ENCODE data around the gene PAX3. TPM values are rescaled to one million over a fixed set of nuclear protein-coding genes. Genes with fewer than 3 reads are reported as not detected.

PAX3 gene
- total and polyA plus RNA-seq, 9 of the 15 experiments (the other 6 are each of a cell fraction or from before 2014, with no cell fraction given) = not detected

GRCh38 chr2:222303828-222304736, 5.3 kb upstream of the PAX3 start:
- ChIA-PET POLR2A (no interaction called here), CTCF (ENCODE audit: low intra/inter-chr PET ratio) (no interaction called here)
- no peak for FAIRE-seq
- H3K36me3 ChIP-seq (ENCODE audit: control insufficient read depth, insufficient read depth, low read length) = no peaks in the 10 kb centered on the region
- peaks cover 0 to 62% of the 10 kb centered on the region in 2 experiments; a peak in 4 of 5 replicates for H3K27me3 ChIP-seq (ENCODE audit: control insufficient read depth in 2 of 2, insufficient read depth in 2 of 2, low read length in 2 of 2)
- no peaks in the 10 kb centered on the region for H4K20me1 ChIP-seq (replicated peaks; ENCODE audit: control insufficient read depth, insufficient read depth, low read length)
- in situ Hi-C loops (cut with MboI) = loop anchor here (25.0 kb wide), 1 partner anchor 258 kb away; no protein-coding TSS in a partner anchor
- no peak overlapping the region for H3K27ac ChIP-seq (ENCODE audit: extremely low read depth, low read depth, low read length)
- H3K4me3 ChIP-seq = no peak overlapping the region
- under 1% methylated on average over 30 of the region's 38 CpGs for whole genome bisulfite sequencing (ENCODE audit: insufficient coverage, low coverage, missing lambda C conversion rate)
- intact Hi-C loops (cut with micrococcal nuclease) = no loop called here
- H3K9me1 ChIP-seq (ENCODE audit: control insufficient read depth, insufficient read depth, low read length) = no peaks in the 10 kb centered on the region
- H3K4me1 ChIP-seq (replicated peaks in 1 of 2; ENCODE audit: control insufficient read depth in 2 of 2, insufficient read depth in 2 of 2, low read length in 2 of 2) = no peaks in the 10 kb centered on the region
- H3K79me2 ChIP-seq (ENCODE audit: control insufficient read depth, insufficient read depth, low read length) = no peaks in the 10 kb centered on the region
- H3K4me2 ChIP-seq (ENCODE audit: insufficient read depth, low read length) = no peak overlapping the region
- TF ChIP-seq ETV1 (tag; conservative IDR thresholded peaks at IDR 0.05; ENCODE audit: low read depth) (no peak), HNRNPUL1 (IDR thresholded peaks at IDR 0.05; ENCODE audit: low read length) (no peak), ZNF583 (CRISPR knock-in tag; IDR thresholded peaks at IDR 0.05) (no peak), GABPB1 (CRISPR knock-in tag; IDR thresholded peaks at IDR 0.05) (no peak), ELF1 (tag; IDR thresholded peaks at IDR 0.05) (no peak), CBX5 (IDR thresholded peaks at IDR 0.05; ENCODE audit: borderline replicate concordance, low read depth) (no peak), FOXK1 (CRISPR knock-in tag; IDR thresholded peaks at IDR 0.05; ENCODE audit: borderline replicate concordance) (no peak), NCOA1 (IDR thresholded peaks at IDR 0.05; ENCODE audit: low read depth) (no peak), ARNT (IDR thresholded peaks at IDR 0.05) (no peak), XRCC5 (IDR thresholded peaks at IDR 0.05; ENCODE audit: low read depth, low read length) (no peak), ZBTB1 (CRISPR knock-in tag; IDR thresholded peaks at IDR 0.05; ENCODE audit: borderline replicate concordance, low read depth) (no peak)
- H2AFZ ChIP-seq (ENCODE audit: low read depth, low read length) = no peak overlapping the region
- no peaks in the 10 kb centered on the region for H3K9me3 ChIP-seq (replicated peaks; ENCODE audit: control insufficient read depth, insufficient read depth, low read depth, low read length)
- no peak for ATAC-seq
- no peak for DNase-seq (ENCODE audit: extremely low read depth in 1 of 4, low spot score in 3 of 4)
- H3K9ac ChIP-seq (ENCODE audit: insufficient read depth in 1 of 2, low read depth in 2 of 2, low read length in 2 of 2) = no peak overlapping the region
- BruUV-seq (replicated peaks) = no TSS peak
